Chondrocyte (in vitro differentiated cells): ENCODE results near the gene GABRB1. TPM values are rescaled to one million over a fixed set of nuclear protein-coding genes. Genes with fewer than 3 reads are reported as not detected.

Experiments used
- DNase-seq: peaks from one replicate; pipeline ENCODE4 v3.0.0; 2021; ENCODE audit warnings: mixed read lengths, low spot score
- H3K27ac Mint-ChIP-seq: one replicate; pipeline ENCODE4 v1.8.0; 2021; ENCODE audit warnings: mild to moderate bottlenecking, moderate library complexity, mixed read lengths; ENCODE audit not compliant: unreplicated experiment
- H3K27me3 Mint-ChIP-seq: 2 replicates; pipeline ENCODE4 v1.8.0; 2021; ENCODE audit warnings: low read depth, mixed read lengths
- H3K36me3 Mint-ChIP-seq: 2 replicates; pipeline ENCODE4 v1.8.0; 2021; ENCODE audit warnings: low read depth, mixed read lengths
- H3K4me1 Mint-ChIP-seq: 2 replicates; pipeline ENCODE4 v1.8.0; 2021; ENCODE audit warnings: low read depth, mild to moderate bottlenecking, mixed read lengths
- H3K4me3 Mint-ChIP-seq: one replicate; pipeline ENCODE4 v1.8.0; 2021; ENCODE audit warnings: mild to moderate bottlenecking, moderate library complexity, mixed read lengths; ENCODE audit not compliant: unreplicated experiment
- H3K9me3 Mint-ChIP-seq: 2 replicates; pipeline ENCODE4 v1.8.0; 2021; ENCODE audit warnings: low read depth, mixed read lengths
- total RNA-seq: library from RNA; stranded (reverse); gene quantifications from 3 replicates; pipeline ENCODE4 v1.2.1, GENCODE V29; 2021
- TF ChIP-seq, protein P1 (sequence below): fragments of 200-600 bp; sonication (generic); IDR thresholded peaks from 2 replicates; pipeline ENCODE4 v1.5.0; 2021; ENCODE audit warnings: antibody characterized with exemption, mild to moderate bottlenecking, moderate library complexity

GABRB1 gene
- total RNA-seq, 1 donor from 2014 or later, result not detected

DNA sequence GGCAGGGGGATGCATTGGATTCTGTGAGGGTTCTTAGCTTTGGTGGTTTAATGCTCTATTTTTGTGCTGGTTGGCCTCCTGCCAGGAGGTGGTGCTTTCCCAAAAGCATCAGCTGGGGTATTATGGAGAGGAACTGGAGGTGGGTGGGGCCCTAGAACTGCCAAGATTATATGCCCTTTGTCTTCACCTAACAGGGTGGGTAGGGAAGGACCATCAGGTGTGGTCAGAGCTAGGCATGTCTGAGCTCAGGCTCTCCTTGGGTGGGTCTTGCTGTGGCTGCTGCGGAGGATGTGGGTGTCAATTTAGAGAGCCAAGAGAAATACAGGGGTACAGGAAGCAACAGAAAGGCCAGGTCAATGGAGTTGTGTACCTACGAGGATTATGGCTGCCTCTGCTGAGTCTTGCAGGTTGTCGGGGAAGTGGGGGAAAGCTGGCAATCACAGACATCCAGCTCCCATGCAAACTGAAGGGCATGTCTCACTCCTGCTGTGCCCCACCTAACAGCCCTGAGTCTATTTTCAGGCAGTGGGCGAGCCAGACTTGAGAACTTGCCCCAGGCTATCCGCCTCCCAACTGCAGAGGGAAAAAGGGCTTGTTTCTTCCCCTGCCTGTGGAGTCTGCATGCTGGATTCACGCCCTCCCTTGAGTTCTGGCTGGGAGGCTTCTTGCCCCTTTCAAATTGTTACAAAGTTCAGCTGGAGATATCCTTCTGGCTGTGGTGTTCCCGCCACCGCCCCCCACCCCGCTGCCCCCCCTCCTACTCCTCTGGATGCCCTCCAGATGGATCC lies 220.2 kb downstream of the GABRB1 start:
- Mint-ChIP-seq H3K4me1 (peaks cover 13% of the 10 kb centered on the region), H3K9me3 (peaks cover 26% of the 10 kb centered on the region), H3K36me3 (peaks cover 4% of the 10 kb centered on the region), H3K4me3 (no peak overlapping the region), H3K27me3 (peaks cover 28% of the 10 kb centered on the region), H3K27ac (no peak overlapping the region)
- TF ChIP-seq, protein P1, sequence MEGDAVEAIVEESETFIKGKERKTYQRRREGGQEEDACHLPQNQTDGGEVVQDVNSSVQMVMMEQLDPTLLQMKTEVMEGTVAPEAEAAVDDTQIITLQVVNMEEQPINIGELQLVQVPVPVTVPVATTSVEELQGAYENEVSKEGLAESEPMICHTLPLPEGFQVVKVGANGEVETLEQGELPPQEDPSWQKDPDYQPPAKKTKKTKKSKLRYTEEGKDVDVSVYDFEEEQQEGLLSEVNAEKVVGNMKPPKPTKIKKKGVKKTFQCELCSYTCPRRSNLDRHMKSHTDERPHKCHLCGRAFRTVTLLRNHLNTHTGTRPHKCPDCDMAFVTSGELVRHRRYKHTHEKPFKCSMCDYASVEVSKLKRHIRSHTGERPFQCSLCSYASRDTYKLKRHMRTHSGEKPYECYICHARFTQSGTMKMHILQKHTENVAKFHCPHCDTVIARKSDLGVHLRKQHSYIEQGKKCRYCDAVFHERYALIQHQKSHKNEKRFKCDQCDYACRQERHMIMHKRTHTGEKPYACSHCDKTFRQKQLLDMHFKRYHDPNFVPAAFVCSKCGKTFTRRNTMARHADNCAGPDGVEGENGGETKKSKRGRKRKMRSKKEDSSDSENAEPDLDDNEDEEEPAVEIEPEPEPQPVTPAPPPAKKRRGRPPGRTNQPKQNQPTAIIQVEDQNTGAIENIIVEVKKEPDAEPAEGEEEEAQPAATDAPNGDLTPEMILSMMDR, result no peak
- no peak for DNase-seq

DNA sequence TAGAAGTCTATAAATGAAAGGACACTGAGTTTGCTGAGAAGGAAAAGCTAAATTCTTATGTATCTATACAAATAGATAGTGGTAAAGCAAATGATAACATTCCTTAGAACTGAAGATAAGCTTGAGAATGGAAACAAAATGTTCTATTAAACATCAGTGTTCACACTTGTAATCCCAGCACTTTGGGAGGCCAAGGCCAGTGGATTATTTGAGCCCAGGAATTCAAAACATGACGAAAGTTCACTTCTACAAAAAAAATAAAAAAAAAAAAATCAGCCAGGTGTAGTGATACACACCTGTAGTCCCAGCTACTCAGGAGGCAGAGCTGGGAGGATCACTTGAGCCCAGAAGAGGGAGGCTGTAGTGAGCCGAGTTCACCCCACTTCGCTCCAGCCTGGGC lies 232.4 kb downstream of the GABRB1 start:
- no peak for DNase-seq
- Mint-ChIP-seq H3K27ac (no peak overlapping the region), H3K9me3 (peaks cover 13% of the 10 kb centered on the region), H3K36me3 (peaks cover 2% of the 10 kb centered on the region), H3K4me1 (no peaks in the 10 kb centered on the region), H3K4me3 (no peak overlapping the region), H3K27me3 (peaks cover 31% of the 10 kb centered on the region)
- TF ChIP-seq, protein P1, result no peak

DNA sequence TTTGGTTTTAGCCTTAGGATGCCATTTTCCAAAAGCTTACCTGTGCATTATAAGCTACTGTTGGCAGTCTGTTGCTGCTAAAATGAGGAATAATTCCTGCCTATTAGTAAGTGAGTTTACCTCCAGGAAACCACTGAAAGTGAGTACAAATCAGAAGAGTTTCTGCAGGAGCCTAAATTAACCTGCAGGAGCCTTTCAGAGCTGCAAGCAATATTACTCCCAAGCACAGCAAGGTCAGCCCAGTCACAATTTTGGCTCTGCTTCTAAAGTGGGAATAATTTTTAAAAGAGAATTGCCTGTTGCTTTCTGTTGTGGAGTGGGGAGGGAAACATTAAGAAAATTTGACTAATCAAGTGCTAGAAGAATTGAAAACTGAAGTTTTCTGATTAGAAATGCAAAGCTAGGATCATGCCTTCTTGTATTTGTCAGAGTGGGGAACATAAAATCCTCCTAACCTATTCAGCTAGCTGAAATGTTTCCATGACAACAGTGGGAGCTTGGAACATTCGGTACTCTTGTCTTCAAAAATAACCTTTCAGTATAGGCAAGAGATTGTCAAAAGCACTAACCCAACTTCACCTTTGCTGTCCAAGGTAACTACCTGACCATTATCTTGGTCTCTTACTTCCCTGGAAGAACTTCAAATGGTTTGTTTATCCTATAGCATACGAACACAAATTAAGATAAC lies 239.0 kb downstream of the GABRB1 start:
- H3K36me3 Mint-ChIP-seq, result no peaks in the 10 kb centered on the region
- peaks cover 2% of the 10 kb centered on the region for H3K9me3 Mint-ChIP-seq
- H3K27me3 Mint-ChIP-seq, result peaks cover 34% of the 10 kb centered on the region
- no peaks in the 10 kb centered on the region for H3K4me1 Mint-ChIP-seq
- no peak overlapping the region for H3K4me3 Mint-ChIP-seq
- H3K27ac Mint-ChIP-seq, result no peak overlapping the region
- TF ChIP-seq, protein P1, result no peak
- DNase-seq, result no peak

DNA sequence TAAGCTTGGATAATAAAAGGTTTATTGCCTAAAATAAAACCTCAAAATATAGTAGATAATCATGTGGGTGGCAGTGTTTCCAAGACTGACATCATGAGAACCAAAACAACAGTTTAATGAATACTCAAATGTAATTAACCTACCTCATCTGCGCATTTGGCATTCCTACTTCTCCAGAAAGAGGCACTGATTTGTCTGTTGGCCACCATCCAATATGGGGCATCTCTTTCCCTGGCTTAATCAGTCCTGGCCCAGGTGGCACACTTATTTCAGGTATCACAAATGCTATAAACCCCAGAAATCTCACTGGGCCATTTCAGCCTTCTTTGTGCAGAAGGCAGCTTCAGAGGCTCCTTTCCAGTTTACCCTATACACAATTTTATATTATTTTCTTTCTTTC lies 239.9 kb downstream of the GABRB1 start:
- TF ChIP-seq, protein P1, result no peak
- no peak for DNase-seq
- Mint-ChIP-seq H3K27me3 (peaks cover 27% of the 10 kb centered on the region), H3K4me3 (no peak overlapping the region), H3K27ac (no peak overlapping the region), H3K36me3 (no peaks in the 10 kb centered on the region), H3K9me3 (peaks cover 2% of the 10 kb centered on the region), H3K4me1 (no peaks in the 10 kb centered on the region)

DNA sequence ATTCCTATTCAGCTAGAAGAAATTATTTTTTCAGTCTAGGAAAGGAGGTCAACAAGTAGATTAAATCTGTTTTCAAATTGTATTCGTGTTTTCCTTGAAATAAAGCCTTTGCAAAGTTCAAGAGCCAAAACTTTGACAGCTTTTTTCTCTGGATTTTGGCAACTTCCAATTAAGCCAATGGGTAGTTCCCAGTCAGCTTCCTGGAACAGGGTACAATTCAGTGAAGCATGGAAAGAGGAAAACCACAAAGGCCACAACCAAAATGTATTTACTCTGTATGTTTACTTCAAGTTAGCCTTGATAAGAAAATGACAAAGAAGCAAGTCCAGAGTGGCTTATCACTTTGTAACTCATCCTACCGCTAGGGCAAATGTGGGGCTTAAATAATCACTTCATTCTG lies 243.5 kb downstream of the GABRB1 start:
- Mint-ChIP-seq H3K27me3 (peaks cover 17% of the 10 kb centered on the region), H3K9me3 (no peaks in the 10 kb centered on the region), H3K4me1 (no peaks in the 10 kb centered on the region), H3K27ac (no peak overlapping the region), H3K36me3 (no peaks in the 10 kb centered on the region), H3K4me3 (no peak overlapping the region)
- TF ChIP-seq, protein P1, result no peak
- DNase-seq, result no peak
